ENCODE results near the gene TRIM29.
"Not testable (repeated sequence)": the region's sequence is repeated elsewhere in the genome, so short reads cannot be mapped to it uniquely, and the experiment has no call there.

Gene TRIM29

GRCh38 chr11:120137611-120138521 lies at the start of gene TRIM29:
TRIM29 (minus strand) TSS chr11:120138113; CDS start chr11:120138031, 82 bp downstream.
- no peak for DNase-seq (ENCODE audit: low spot score)

GRCh38 chr11:120186774-120187591 lies 49.1 kb upstream of the TRIM29 start:
- DNase-seq (ENCODE audit: low spot score): no peak

- DNase-seq (ENCODE audit: low spot score): no peak
Measured at GRCh38 chr11:120186456-120186773, 48.5 kb upstream of the TRIM29 start.

GRCh38 chr11:120185706-120186455 lies 48.0 kb upstream of the TRIM29 start:
- DNase-seq (ENCODE audit: low spot score): no peak

- DNase-seq (ENCODE audit: low spot score): no peak
Measured at GRCh38 chr11:120184946-120185705, 47.2 kb upstream of the TRIM29 start.

- no peak for DNase-seq (ENCODE audit: low spot score)
Measured at GRCh38 chr11:120184371-120184945, 46.5 kb upstream of the TRIM29 start.

- no peak for DNase-seq (ENCODE audit: low spot score)
Measured at GRCh38 chr11:120183701-120184141, 45.8 kb upstream of the TRIM29 start.

GRCh38 chr11:120182790-120183491 lies 45.0 kb upstream of the TRIM29 start:
- DNase-seq (ENCODE audit: low spot score): no peak

- no peak for DNase-seq (ENCODE audit: low spot score)
Measured at GRCh38 chr11:120182372-120182771, 44.5 kb upstream of the TRIM29 start.

- DNase-seq (ENCODE audit: low spot score): no peak
Measured at GRCh38 chr11:120181376-120181975, 43.6 kb upstream of the TRIM29 start.

GRCh38 chr11:120180551-120181232 lies 42.8 kb upstream of the TRIM29 start:
- DNase-seq (ENCODE audit: low spot score): no peak

- not testable (repeated sequence) for DNase-seq (ENCODE audit: low spot score)
Measured at GRCh38 chr11:120180063-120180462, 42.1 kb upstream of the TRIM29 start.

GRCh38 chr11:120179057-120179672 lies 41.3 kb upstream of the TRIM29 start:
- no peak for DNase-seq (ENCODE audit: low spot score)

- DNase-seq (ENCODE audit: low spot score): no peak
Measured at GRCh38 chr11:120178561-120179056, 40.7 kb upstream of the TRIM29 start.

- DNase-seq (ENCODE audit: low spot score): no peak
Measured at GRCh38 chr11:120174866-120175265, 37.0 kb upstream of the TRIM29 start.

- DNase-seq (ENCODE audit: low spot score): no peak
Measured at GRCh38 chr11:120173807-120174206, 35.9 kb upstream of the TRIM29 start.

GRCh38 chr11:120173019-120173705 lies 35.2 kb upstream of the TRIM29 start:
- DNase-seq (ENCODE audit: low spot score): no peak
